Osteoblast (primary cell): ENCODE measurements around the gene BZW2. TPM values are rescaled to one million over a fixed set of nuclear protein-coding genes. Genes with fewer than 3 reads are reported as not detected.
A peak's percentile ranks its signal among the peaks of the same experiment; 100 is the strongest.

Experiments
- DNase-seq: peaks from one replicate; pipeline ENCODE4 v3.0.0; 2011; ENCODE audit warnings: low spot score, mixed read lengths; ENCODE audit not compliant: insufficient read length; ENCODE audit errors: missing footprints
- H2AFZ ChIP-seq: 2 replicates; pipeline ENCODE4 v1.6.0; 2011; ENCODE audit warnings: mild to moderate bottlenecking, low read length
- H3K27ac ChIP-seq: 2 replicates; pipeline ENCODE4 v1.5.1; 2011; ENCODE audit warnings: mild to moderate bottlenecking, low read depth, low read length, moderate library complexity
- H3K27me3 ChIP-seq: 2 replicates; pipeline ENCODE4 v1.6.0; 2012; ENCODE audit warnings: mild to moderate bottlenecking, control low read depth, inconsistent platforms, low read length, moderate library complexity; ENCODE audit not compliant: insufficient read depth
- H3K36me3 ChIP-seq: 2 replicates; pipeline ENCODE4 v1.5.1; 2011; ENCODE audit warnings: mild to moderate bottlenecking, low read length, control low read depth, moderate library complexity; ENCODE audit not compliant: insufficient read depth
- H3K4me1 ChIP-seq: 2 replicates; pipeline ENCODE4 v1.5.1; 2011; ENCODE audit warnings: mild to moderate bottlenecking, low read length, control low read depth, moderate library complexity; ENCODE audit not compliant: insufficient read depth
- H3K4me2 ChIP-seq: 2 replicates; pipeline ENCODE4 v1.6.0; 2011; ENCODE audit warnings: mild to moderate bottlenecking, low read length; ENCODE audit not compliant: insufficient read depth
- H3K4me3 ChIP-seq: fragments of 200-600 bp; sonication (generic); 3 replicates; pipeline ENCODE4 v1.5.1; 2012; ENCODE audit warnings: mild to moderate bottlenecking, low read length, inconsistent platforms; ENCODE audit not compliant: insufficient read depth
- H3K79me2 ChIP-seq: 2 replicates; pipeline ENCODE4 v1.6.0; 2012; ENCODE audit warnings: mild to moderate bottlenecking, low read length, control low read depth, inconsistent platforms; ENCODE audit not compliant: insufficient read depth
- H3K9me3 ChIP-seq: 2 replicates; pipeline ENCODE4 v1.5.1; 2011; ENCODE audit warnings: low read depth, low read length, control low read depth
- H4K20me1 ChIP-seq: 2 replicates; pipeline ENCODE4 v1.6.0; 2012; ENCODE audit warnings: mild to moderate bottlenecking, low read length, control low read depth; ENCODE audit not compliant: insufficient read depth
- total RNA-seq: library from RNA; depleted of rRNA; stranded (reverse); fragments of >200 nt; gene quantifications from 2 replicates; pipeline ENCODE4 v1.2.3, GENCODE V29; 2012
- TF ChIP-seq, protein P1 (sequence below): IDR thresholded peaks from 2 replicates; pipeline ENCODE4 v1.5.1; 2011; ENCODE audit warnings: mild to moderate bottlenecking, low read depth, low read length, moderate library complexity; ENCODE audit errors: extremely low read depth

BZW2 gene
- total RNA-seq, 1 donor: 52.8 TPM

DNA sequence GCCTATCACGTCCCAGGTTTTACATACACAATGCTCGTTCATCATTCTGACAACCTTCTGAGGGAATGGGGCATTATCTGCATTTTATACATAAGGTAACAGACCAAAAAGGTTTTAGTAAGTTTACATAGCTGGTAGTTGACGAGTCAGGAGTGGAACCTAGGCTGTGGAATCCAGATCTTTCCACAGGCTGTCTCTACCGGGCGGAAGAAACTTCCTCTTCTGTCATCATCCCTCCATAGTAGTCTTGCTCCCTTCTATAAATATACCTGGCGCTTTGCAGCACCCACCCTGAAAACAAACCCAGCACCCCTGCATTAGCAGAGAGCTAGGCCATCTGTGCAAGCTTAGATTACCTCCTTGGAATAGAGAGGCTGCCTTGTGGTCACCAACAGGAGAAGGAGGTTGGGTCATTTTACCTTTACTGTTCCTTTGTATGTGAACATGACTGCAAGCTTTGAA is 108.9 kb downstream of the BZW2 start:
- DNase-seq: no peak
- Histone ChIP-seq H3K4me3 (peak overlapping the region; percentile 85), H3K79me2 (no peaks in the 10 kb centered on the region), H3K9me3 (no peaks in the 10 kb centered on the region), H4K20me1 (no peaks in the 10 kb centered on the region), H2AFZ (peak overlapping the region; percentile 91), H3K4me2 (peak overlapping the region; percentile 95), H3K27me3 (no peaks in the 10 kb centered on the region), H3K27ac (no peak overlapping the region), H3K4me1 (peaks cover 12% of the 10 kb centered on the region), H3K36me3 (no peaks in the 10 kb centered on the region)
- TF ChIP-seq, protein P1, sequence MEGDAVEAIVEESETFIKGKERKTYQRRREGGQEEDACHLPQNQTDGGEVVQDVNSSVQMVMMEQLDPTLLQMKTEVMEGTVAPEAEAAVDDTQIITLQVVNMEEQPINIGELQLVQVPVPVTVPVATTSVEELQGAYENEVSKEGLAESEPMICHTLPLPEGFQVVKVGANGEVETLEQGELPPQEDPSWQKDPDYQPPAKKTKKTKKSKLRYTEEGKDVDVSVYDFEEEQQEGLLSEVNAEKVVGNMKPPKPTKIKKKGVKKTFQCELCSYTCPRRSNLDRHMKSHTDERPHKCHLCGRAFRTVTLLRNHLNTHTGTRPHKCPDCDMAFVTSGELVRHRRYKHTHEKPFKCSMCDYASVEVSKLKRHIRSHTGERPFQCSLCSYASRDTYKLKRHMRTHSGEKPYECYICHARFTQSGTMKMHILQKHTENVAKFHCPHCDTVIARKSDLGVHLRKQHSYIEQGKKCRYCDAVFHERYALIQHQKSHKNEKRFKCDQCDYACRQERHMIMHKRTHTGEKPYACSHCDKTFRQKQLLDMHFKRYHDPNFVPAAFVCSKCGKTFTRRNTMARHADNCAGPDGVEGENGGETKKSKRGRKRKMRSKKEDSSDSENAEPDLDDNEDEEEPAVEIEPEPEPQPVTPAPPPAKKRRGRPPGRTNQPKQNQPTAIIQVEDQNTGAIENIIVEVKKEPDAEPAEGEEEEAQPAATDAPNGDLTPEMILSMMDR: no peak

DNA sequence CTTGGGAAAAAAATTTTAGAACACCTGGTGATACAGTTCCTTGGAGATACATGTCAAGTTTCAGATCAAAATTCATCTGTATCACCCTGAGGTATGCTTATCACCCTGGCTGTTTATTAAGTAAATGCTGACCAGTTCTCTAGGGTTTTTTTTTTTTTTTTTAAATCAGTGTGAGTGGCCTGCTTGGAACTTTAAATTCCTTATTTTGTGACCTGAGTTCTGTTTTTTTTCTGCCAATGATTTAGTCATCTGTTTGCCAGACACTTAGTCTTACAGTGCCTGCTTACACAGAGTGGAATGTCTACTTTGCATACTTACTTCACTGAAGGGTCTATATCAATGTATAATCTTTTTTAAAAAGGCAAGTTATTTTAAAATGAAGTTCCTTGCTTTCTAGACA is 109.4 kb downstream of the BZW2 start:
- H4K20me1 ChIP-seq: no peaks in the 10 kb centered on the region
- no peak overlapping the region for H3K4me3 ChIP-seq
- H3K36me3 ChIP-seq: no peaks in the 10 kb centered on the region
- no peak overlapping the region for H2AFZ ChIP-seq
- DNase-seq: no peak
- peaks cover 12% of the 10 kb centered on the region for H3K4me1 ChIP-seq
- H3K27ac ChIP-seq: no peak overlapping the region
- TF ChIP-seq, protein P1: no peak
- H3K27me3 ChIP-seq: no peaks in the 10 kb centered on the region
- no peaks in the 10 kb centered on the region for H3K79me2 ChIP-seq
- no peaks in the 10 kb centered on the region for H3K9me3 ChIP-seq
- peak overlapping the region; percentile 95 for H3K4me2 ChIP-seq

Other genes starting within 250 kb of the BZW2 start
- 2.4 and 3.3 TPM in 2 replicates for gene CRPPA, start 224.6 kb upstream of the BZW2 start, total RNA-seq
- gene SOSTDC1, start 180.4 kb upstream of the BZW2 start, total RNA-seq: under 0.01 TPM in 1 of 2 replicates, not detected in the other
- gene LRRC72, start 119.4 kb upstream of the BZW2 start, total RNA-seq: not detected in 2 replicates
- gene ANKMY2, start 427 bp upstream of the BZW2 start, total RNA-seq: 26.8 and 28.0 TPM in 2 replicates
- 1.8 TPM in 2 replicates for gene TSPAN13, start 107.6 kb downstream of the BZW2 start, total RNA-seq
- gene AGR2, start 158.8 kb downstream of the BZW2 start, total RNA-seq: not detected in 2 replicates
- not detected in 2 replicates for gene AGR3, start 235.8 kb downstream of the BZW2 start, total RNA-seq